ENCODE data around the gene KLF15.

KLF15 gene

DNA sequence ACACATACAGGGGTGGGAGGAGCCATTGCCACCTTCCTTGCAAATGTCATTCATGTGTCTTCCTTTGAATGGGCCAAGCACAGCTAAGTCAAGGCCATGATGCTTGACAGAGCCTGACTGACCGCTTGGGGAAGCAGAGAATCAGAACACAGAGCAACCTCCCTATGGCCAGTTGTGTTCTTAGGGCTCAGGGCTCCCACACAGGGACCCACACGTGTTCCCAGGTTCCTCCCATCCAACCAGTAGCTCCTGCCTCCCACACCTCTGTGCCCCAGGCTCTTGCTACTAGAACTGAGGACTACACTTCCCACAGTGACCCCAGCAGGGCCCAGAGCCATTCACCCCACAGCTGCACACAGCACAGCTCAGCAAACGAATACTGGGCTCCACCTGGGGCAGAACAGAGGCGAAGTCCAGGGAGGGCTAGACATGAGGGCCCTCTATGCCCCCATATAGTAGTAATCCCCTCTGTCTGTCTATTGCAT, 42.9 kb downstream of the KLF15 start:
- Histone ChIP-seq H3K4me1 (ENCODE audit: control insufficient read depth, low read length) (peaks cover 9% of the 10 kb centered on the region), H3K27ac (ENCODE audit: low read depth, low read length) (no peak overlapping the region), H4K20me1 (ENCODE audit: control insufficient read depth, insufficient read depth, low read depth, low read length) (no peaks in the 10 kb centered on the region), H3K27me3 (ENCODE audit: control insufficient read depth, low read length) (no peaks in the 10 kb centered on the region), H3K9me3 (ENCODE audit: control insufficient read depth, insufficient read depth, low read length) (no peaks in the 10 kb centered on the region), H3K9me2 (replicated peaks; ENCODE audit: control insufficient read depth, low read length) (no peaks in the 10 kb centered on the region), H3K4me2 (ENCODE audit: low read length) (no peak overlapping the region), H3K36me3 (ENCODE audit: control insufficient read depth, low read length) (no peaks in the 10 kb centered on the region), H3K79me2 (ENCODE audit: control insufficient read depth, low read length) (no peaks in the 10 kb centered on the region), H3K4me3 (ENCODE audit: low read length) (no peak overlapping the region), H3F3A (ENCODE audit: control insufficient read depth, insufficient read depth) (no peaks in the 10 kb centered on the region)
- TF ChIP-seq, protein P1, sequence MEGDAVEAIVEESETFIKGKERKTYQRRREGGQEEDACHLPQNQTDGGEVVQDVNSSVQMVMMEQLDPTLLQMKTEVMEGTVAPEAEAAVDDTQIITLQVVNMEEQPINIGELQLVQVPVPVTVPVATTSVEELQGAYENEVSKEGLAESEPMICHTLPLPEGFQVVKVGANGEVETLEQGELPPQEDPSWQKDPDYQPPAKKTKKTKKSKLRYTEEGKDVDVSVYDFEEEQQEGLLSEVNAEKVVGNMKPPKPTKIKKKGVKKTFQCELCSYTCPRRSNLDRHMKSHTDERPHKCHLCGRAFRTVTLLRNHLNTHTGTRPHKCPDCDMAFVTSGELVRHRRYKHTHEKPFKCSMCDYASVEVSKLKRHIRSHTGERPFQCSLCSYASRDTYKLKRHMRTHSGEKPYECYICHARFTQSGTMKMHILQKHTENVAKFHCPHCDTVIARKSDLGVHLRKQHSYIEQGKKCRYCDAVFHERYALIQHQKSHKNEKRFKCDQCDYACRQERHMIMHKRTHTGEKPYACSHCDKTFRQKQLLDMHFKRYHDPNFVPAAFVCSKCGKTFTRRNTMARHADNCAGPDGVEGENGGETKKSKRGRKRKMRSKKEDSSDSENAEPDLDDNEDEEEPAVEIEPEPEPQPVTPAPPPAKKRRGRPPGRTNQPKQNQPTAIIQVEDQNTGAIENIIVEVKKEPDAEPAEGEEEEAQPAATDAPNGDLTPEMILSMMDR (IDR thresholded peaks at IDR 0.05; ENCODE audit: low read depth, low read length, poor library complexity, severe bottlenecking): no peak
- no peak for TF ChIP-seq EZH2phosphoT487 (IDR thresholded peaks at IDR 0.05; ENCODE audit: borderline replicate concordance, low read length)

DNA sequence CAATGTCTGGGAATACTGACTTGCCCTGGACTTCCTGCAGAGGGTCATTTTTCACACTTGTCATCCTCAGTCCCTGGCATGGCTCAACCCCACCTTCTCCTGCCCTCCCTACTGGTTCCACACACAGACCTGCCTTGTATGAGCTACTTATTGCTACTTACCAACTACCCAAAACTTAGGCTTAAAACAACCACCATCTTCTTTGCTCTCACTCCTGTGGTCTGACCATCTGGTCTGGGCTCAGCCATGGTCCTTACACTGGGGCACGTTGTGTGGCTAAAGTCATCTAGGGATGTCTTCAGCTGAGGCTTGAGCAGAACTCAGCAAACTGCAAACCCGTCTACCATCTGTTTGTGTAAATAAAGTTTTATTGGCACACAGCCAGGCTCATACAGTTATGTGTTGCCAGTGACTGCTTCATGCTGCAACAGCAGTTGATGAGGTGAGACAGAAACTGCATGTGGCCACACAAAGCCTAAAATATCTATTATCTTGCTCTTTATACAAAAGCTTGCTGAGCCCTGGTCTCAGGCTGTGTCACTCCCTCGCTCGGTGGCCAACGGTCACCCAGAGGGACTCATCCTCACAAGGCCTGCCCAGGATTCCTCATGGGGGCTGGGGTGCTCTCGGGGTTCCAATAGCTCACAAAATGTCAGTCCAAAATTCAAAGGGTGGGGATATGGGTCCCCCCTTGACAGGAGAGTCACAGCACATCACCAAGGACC, 43.5 kb downstream of the KLF15 start:
- Histone ChIP-seq H3K9me2 (replicated peaks; ENCODE audit: control insufficient read depth, low read length) (no peaks in the 10 kb centered on the region), H3K4me2 (ENCODE audit: low read length) (no peak overlapping the region), H4K20me1 (ENCODE audit: control insufficient read depth, insufficient read depth, low read depth, low read length) (no peaks in the 10 kb centered on the region), H3K4me3 (ENCODE audit: low read length) (no peak overlapping the region), H3K27me3 (ENCODE audit: control insufficient read depth, low read length) (no peaks in the 10 kb centered on the region), H3F3A (ENCODE audit: control insufficient read depth, insufficient read depth) (no peaks in the 10 kb centered on the region), H3K79me2 (ENCODE audit: control insufficient read depth, low read length) (no peaks in the 10 kb centered on the region), H3K36me3 (ENCODE audit: control insufficient read depth, low read length) (no peaks in the 10 kb centered on the region), H3K9me3 (ENCODE audit: control insufficient read depth, insufficient read depth, low read length) (no peaks in the 10 kb centered on the region), H3K4me1 (ENCODE audit: control insufficient read depth, low read length) (peaks cover 9% of the 10 kb centered on the region), H3K27ac (ENCODE audit: low read depth, low read length) (no peak overlapping the region)
- TF ChIP-seq EZH2phosphoT487 (IDR thresholded peaks at IDR 0.05; ENCODE audit: borderline replicate concordance, low read length): no peak
- TF ChIP-seq, protein P1 (IDR thresholded peaks at IDR 0.05; ENCODE audit: low read depth, low read length, poor library complexity, severe bottlenecking): no peak

DNA sequence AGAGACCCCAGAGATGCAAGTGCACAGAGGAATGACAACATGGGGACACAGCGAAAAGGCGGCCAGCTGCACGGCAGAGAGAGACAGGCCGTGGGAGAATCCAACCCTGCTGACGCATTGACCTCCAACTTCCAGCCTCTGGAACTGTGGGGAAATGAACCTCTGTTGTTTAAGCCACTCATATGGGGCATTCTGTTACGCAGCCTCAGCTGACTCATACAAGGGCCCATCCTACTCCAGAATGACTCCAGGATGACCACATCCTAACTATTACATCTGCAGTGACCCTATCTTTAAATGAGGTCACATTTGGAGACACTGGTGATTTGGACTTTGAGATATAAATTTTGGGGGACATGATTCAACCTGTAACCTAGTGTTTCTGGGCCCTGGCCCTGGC, 44.0 kb downstream of the KLF15 start:
- Histone ChIP-seq H3K36me3 (ENCODE audit: control insufficient read depth, low read length) (no peaks in the 10 kb centered on the region), H3K9me2 (replicated peaks; ENCODE audit: control insufficient read depth, low read length) (no peaks in the 10 kb centered on the region), H4K20me1 (ENCODE audit: control insufficient read depth, insufficient read depth, low read depth, low read length) (no peaks in the 10 kb centered on the region), H3K4me2 (ENCODE audit: low read length) (no peak overlapping the region), H3F3A (ENCODE audit: control insufficient read depth, insufficient read depth) (no peaks in the 10 kb centered on the region), H3K27ac (ENCODE audit: low read depth, low read length) (no peak overlapping the region), H3K4me1 (ENCODE audit: control insufficient read depth, low read length) (peaks cover 9% of the 10 kb centered on the region), H3K9me3 (ENCODE audit: control insufficient read depth, insufficient read depth, low read length) (no peaks in the 10 kb centered on the region), H3K27me3 (ENCODE audit: control insufficient read depth, low read length) (no peaks in the 10 kb centered on the region), H3K4me3 (ENCODE audit: low read length) (no peak overlapping the region), H3K79me2 (ENCODE audit: control insufficient read depth, low read length) (no peaks in the 10 kb centered on the region)
- TF ChIP-seq, protein P1 (IDR thresholded peaks at IDR 0.05; ENCODE audit: low read depth, low read length, poor library complexity, severe bottlenecking): no peak
- TF ChIP-seq EZH2phosphoT487 (IDR thresholded peaks at IDR 0.05; ENCODE audit: borderline replicate concordance, low read length): no peak
